HepG2 (cell line): Measurements from ENCODE around the gene CHST6. TPM values are rescaled to one million over a fixed set of nuclear protein-coding genes. Genes with fewer than 3 reads are reported as not detected.

Source experiments
- ATF7 ChIP-seq, 2 experiments: fragments of 450-650 bp in 1 of 2; sonication (generic) in 1 of 2; formaldehyde crosslinking in 1 of 2; IDR thresholded peaks; 2 replicates each; pipeline versions ENCODE4 v1.4.0 to v1.6.1; 2016 to 2020; ENCODE audit warnings: antibody characterized with exemption in 1 of 2, mild to moderate bottlenecking in 1 of 2, missing genetic modification reagents in 1 of 2
- EZH2 ChIP-seq: conservative IDR thresholded peaks from 2 replicates; pipeline ENCODE4 v1.6.1; 2012; ENCODE audit warnings: mild to moderate bottlenecking, low read depth, low read length, moderate library complexity
- FOXM1 ChIP-seq: sonication (generic); formaldehyde crosslinking; IDR thresholded peaks from 2 replicates; pipeline ENCODE4 v1.5.0; 2020; ENCODE audit warnings: missing genetic modification reagents
- GPBP1L1 ChIP-seq: sonication (generic); formaldehyde crosslinking; IDR thresholded peaks from 2 replicates; pipeline ENCODE4 v1.5.0; 2020; ENCODE audit warnings: mild to moderate bottlenecking, missing genetic modification reagents
- HIVEP1 ChIP-seq: sonication (generic); formaldehyde crosslinking; IDR thresholded peaks from 2 replicates; pipeline ENCODE4 v1.4.0; 2020; ENCODE audit warnings: mild to moderate bottlenecking, missing genetic modification reagents
- KLF15 ChIP-seq: sonication (generic); formaldehyde crosslinking; IDR thresholded peaks from 2 replicates; pipeline ENCODE4 v1.8.1; 2023; ENCODE audit warnings: borderline replicate concordance, mild to moderate bottlenecking, inconsistent platforms, missing genetic modification reagents, mixed read lengths
- MAFK ChIP-seq, 2 experiments: IDR thresholded peaks in 1 of 2; conservative IDR thresholded peaks in 1 of 2; 2 replicates each; pipeline ENCODE4 v1.6.1; 2011; ENCODE audit warnings: improper control_type of control experiment in 2 of 2, low read length in 2 of 2
- MIXL1 ChIP-seq: IDR thresholded peaks from 2 replicates; pipeline ENCODE4 v1.6.1; 2016
- MYNN ChIP-seq: sonication (generic); formaldehyde crosslinking; IDR thresholded peaks from 2 replicates; pipeline ENCODE4 v1.4.0; 2020; ENCODE audit warnings: mild to moderate bottlenecking, low read depth, missing genetic modification reagents
- NFIB ChIP-seq: sonication (generic); formaldehyde crosslinking; IDR thresholded peaks from 2 replicates; pipeline ENCODE4 v1.9.0; 2021; ENCODE audit warnings: missing genetic modification reagents, mild to moderate bottlenecking, borderline replicate concordance
- NR2F6 ChIP-seq, 2 experiments: IDR thresholded peaks; 2 replicates each; pipeline ENCODE4 v1.6.1; 2016; ENCODE audit warnings: antibody characterized with exemption in 1 of 2, mild to moderate bottlenecking in 1 of 2
- PCBP2 ChIP-seq: fragments of 200-400 bp; formaldehyde crosslinking; optimal IDR thresholded peaks from 2 replicates; pipeline ENCODE3; 2018; ENCODE audit warnings: low read length, low read depth; ENCODE audit not compliant: poor library complexity, severe bottlenecking
- POLR2AphosphoS5 ChIP-seq: IDR thresholded peaks from 2 replicates; pipeline ENCODE4 v1.6.1; 2012; ENCODE audit warnings: low read depth, low read length
- SKIL ChIP-seq: sonication (generic); formaldehyde crosslinking; IDR thresholded peaks from 2 replicates; pipeline ENCODE4 v1.8.0; 2022; ENCODE audit warnings: missing genetic modification reagents, mild to moderate bottlenecking, moderate library complexity, borderline replicate concordance
- TFAP4 ChIP-seq: sonication (generic); IDR thresholded peaks from 2 replicates; pipeline ENCODE4 v1.6.1; 2016; ENCODE audit warnings: low read depth, borderline replicate concordance
- ZFP90 ChIP-seq: sonication (generic); formaldehyde crosslinking; IDR thresholded peaks from 2 replicates; pipeline ENCODE4 v1.8.0; 2022; ENCODE audit warnings: missing genetic modification reagents, mild to moderate bottlenecking, inconsistent platforms, borderline replicate concordance
- ZIK1 ChIP-seq: sonication (generic); formaldehyde crosslinking; IDR thresholded peaks from 2 replicates; pipeline ENCODE4 v1.5.0; 2020; ENCODE audit warnings: mild to moderate bottlenecking, low read depth, missing genetic modification reagents, borderline replicate concordance
- ZMYM2 ChIP-seq: sonication (generic); formaldehyde crosslinking; IDR thresholded peaks from 2 replicates; pipeline ENCODE4 v1.8.0; 2022; ENCODE audit warnings: mild to moderate bottlenecking, missing genetic modification reagents
- ZNF180 ChIP-seq: sonication (generic); formaldehyde crosslinking; IDR thresholded peaks from 2 replicates; pipeline ENCODE4 v1.4.0; 2020; ENCODE audit warnings: low read depth, missing genetic modification reagents, borderline replicate concordance
- ZNF329 ChIP-seq: sonication (generic); formaldehyde crosslinking; IDR thresholded peaks from 2 replicates; pipeline ENCODE4 v1.9.0; 2021; ENCODE audit warnings: low read depth, mild to moderate bottlenecking, missing genetic modification reagents
- ZNF567 ChIP-seq: sonication (generic); formaldehyde crosslinking; IDR thresholded peaks from 2 replicates; pipeline ENCODE4 v1.8.1; 2023; ENCODE audit warnings: mild to moderate bottlenecking, missing genetic modification reagents, borderline replicate concordance
- polyA plus RNA-seq, 8 experiments: library from polyadenylated mRNA; depleted of rRNA in 3 of 8; stranded (reverse) in 7 of 8; unstranded in 1 of 8; fragments of >200 nt; fragmentation: Illumina TruSeq in 4 of 8; extraction: Trizol in 4 of 8; gene quantifications; 2 replicates each; pipeline versions ENCODE4 v1.2.1 to v1.2.3, GENCODE V29; 2011 to 2016; ENCODE audit warnings: low read depth in 4 of 8, missing spikeins in 1 of 8, mixed read lengths in 1 of 8; ENCODE audit not compliant: insufficient read depth in 1 of 8
- total RNA-seq, 5 experiments: library from RNA; depleted of rRNA; stranded (reverse); fragments of >200 nt; fragmentation: Illumina TruSeq; extraction: Trizol; gene quantifications; 2 replicates each; pipeline ENCODE4 v1.2.3, GENCODE V29; 2016; ENCODE audit warnings: low read depth in 1 of 5
- TF ChIP-seq, protein P1 (sequence below): sonication (generic); formaldehyde crosslinking; IDR thresholded peaks from 2 replicates; pipeline ENCODE4 v1.4.0; 2020; ENCODE audit warnings: missing genetic modification reagents, borderline replicate concordance

Gene CHST6
- total and polyA plus RNA-seq, 2 of the 13 experiments (the other 11 are each of a cell fraction or from before 2014, with no cell fraction given), result 0.18 to 0.91 TPM

DNA sequence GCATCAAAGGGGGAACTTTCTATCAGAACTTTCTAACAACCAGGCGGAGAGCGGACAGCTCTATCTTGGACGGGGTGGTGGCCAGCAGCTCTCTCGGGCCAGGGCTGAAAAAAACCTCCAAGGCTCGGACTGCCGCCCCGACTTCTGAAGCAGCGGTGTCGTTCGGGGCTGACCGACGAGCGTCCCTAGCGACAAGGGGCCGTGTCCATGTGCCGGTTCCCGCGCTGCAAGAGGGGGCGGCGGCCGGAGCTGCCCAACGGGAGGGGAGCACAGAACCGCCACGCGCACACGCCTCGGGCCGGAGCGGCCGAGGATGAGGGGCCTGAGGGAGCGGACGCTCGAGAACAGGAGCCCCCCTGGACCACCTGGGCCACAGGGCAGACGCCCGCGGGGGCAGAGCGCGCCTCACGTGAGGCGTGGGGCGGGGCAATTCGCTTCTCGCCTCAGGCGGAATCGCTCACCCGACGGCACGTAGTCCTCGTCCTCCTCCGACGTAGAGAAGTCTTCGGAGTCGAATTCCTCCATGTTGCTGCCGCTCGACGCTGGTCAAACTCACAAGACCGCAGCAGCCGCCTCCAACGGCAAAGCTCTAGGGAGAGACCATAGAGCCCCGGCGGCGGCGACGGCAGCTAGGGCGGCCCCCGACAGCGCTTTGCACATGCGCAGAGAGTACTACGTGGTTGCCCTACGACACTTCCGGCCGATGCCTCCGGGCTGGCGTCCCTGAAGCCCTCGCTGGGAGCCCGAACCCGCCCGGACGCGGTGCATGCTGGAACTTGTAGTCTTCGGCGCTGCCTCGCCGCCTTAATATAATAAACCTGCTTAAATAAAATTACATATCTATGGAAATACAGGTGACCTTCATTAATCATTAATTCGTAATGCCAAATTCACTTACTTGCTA, 62.2 kb downstream of the CHST6 start, which contains the start of gene CFDP1 (continued):
- TF ChIP-seq TFAP4 (no peak; the same call in 1 of the 2 replicates), ZNF329 (CRISPR knock-in tag) (peak; percentile 71; the same call in 1 of the 2 replicates), HIVEP1 (CRISPR knock-in tag) (peak; percentile 96), ZNF180 (no peak), KLF15 (peak; percentile 99), MYNN (CRISPR knock-in tag) (no peak; the same call in 1 of the 2 replicates), MIXL1 (CRISPR knock-in tag) (peak; percentile 41; the same call in 1 of the 2 replicates), POLR2AphosphoS5 (peak; percentile 86), ATF7 (IDR thresholded peaks at IDR 0.05) (no peak), ATF7 (CRISPR knock-in tag; IDR thresholded peaks at IDR 0.05) (peak; percentile 70), ZIK1 (CRISPR knock-in tag) (peak; percentile 97), EZH2 (no peak), NR2F6 (IDR thresholded peaks at IDR 0.05) (0 out of 2 replicates have a peak, but pooled peaks have one; percentile 4), NR2F6 (CRISPR knock-in tag; IDR thresholded peaks at IDR 0.05) (0 out of 2 replicates have a peak, but pooled peaks have one; percentile 4), GPBP1L1 (CRISPR knock-in tag) (no peak), SKIL (CRISPR knock-in tag) (no peak), NFIB (peak; percentile 92; the same call in 1 of the 2 replicates), ZNF567 (CRISPR knock-in tag) (peak; percentile 97), MAFK (conservative IDR thresholded peaks at IDR 0.05 in 1 of 2, IDR thresholded peaks at IDR 0.05 in 1 of 2; ENCODE audit: low read length in 2 of 2) (no peak), FOXM1 (CRISPR knock-in tag) (0 out of 2 replicates have a peak, but pooled peaks have one; percentile 61), PCBP2 (no peak), ZMYM2 (CRISPR knock-in tag) (peak; percentile 99), ZFP90 (peak; percentile 28; the same call in 1 of the 2 replicates)
- TF ChIP-seq, protein P1, sequence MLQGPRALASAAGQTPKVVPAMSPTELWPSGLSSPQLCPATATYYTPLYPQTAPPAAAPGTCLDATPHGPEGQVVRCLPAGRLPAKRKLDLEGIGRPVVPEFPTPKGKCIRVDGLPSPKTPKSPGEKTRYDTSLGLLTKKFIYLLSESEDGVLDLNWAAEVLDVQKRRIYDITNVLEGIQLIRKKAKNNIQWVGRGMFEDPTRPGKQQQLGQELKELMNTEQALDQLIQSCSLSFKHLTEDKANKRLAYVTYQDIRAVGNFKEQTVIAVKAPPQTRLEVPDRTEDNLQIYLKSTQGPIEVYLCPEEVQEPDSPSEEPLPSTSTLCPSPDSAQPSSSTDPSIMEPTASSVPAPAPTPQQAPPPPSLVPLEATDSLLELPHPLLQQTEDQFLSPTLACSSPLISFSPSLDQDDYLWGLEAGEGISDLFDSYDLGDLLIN, result peak; percentile 16; the same call in 1 of the 2 replicates
